Endothelial cell of umbilical vein (primary cell): ENCODE measurements around the gene ZNF384. TPM values are rescaled to one million over a fixed set of nuclear protein-coding genes. Genes with fewer than 3 reads are reported as not detected.

ENCODE experiments used
- Bru-seq: library from RNA; stranded (reverse); fragments of 400-500 nt; gene quantifications from one replicate; lab custom pipeline; 2021; lab: Mats Ljungman, UMichigan
- BruChase-seq, 2 experiments: library from RNA; stranded (reverse); fragments of 400-500 nt; gene quantifications; one replicate each; lab custom pipeline; 2021; lab: Mats Ljungman, UMichigan
- BruUV-seq: library from RNA; stranded (reverse); fragments of 400-500 nt; replicated peaks from 2 replicates; lab custom pipeline; 2021; lab: Mats Ljungman, UMichigan
- CTCF ChIA-PET: fragments of 300-600, 350-600 bp; sonication (Branson Sonifier 250); formaldehyde crosslinking; loops from one replicate; lab custom pipeline; 2021; ENCODE audit warnings: antibody characterized with exemption, inconsistent platforms; lab: Charles Lee
- POLR2A ChIA-PET: fragments of 300-600, 350-600 bp; sonication (Branson Sonifier 250); formaldehyde crosslinking; loops from one replicate; lab custom pipeline; 2021; ENCODE audit warnings: antibody characterized with exemption, inconsistent platforms; lab: Charles Lee
- DNase-seq: peaks from one replicate; pipeline ENCODE4 v3.0.0-alpha.2; 2011; ENCODE audit warnings: low read depth, low spot score
- FAIRE-seq: peaks from 2 replicates; lab custom pipeline; 2011; peaks lifted over from hg19 to GRCh38; lab: Jason Lieb, UNC
- H2AFZ ChIP-seq: 2 replicates; pipeline ENCODE4 v1.6.0; 2012; ENCODE audit warnings: low read depth, low read length, control low read depth, inconsistent platforms
- H3K27ac ChIP-seq: 2 replicates; pipeline ENCODE4 v1.5.1; 2011; ENCODE audit warnings: low read depth, mild to moderate bottlenecking, control low read depth, low read length, moderate library complexity; ENCODE audit not compliant: insufficient read depth
- H3K27me3 ChIP-seq, 2 experiments: 2 replicates each; pipeline versions ENCODE4 v1.6.0 to v1.6.1; 2011; ENCODE audit warnings: low read length in 2 of 2, mixed read lengths in 1 of 2; ENCODE audit not compliant: control insufficient read depth in 2 of 2, insufficient read depth in 2 of 2
- H3K36me3 ChIP-seq, 2 experiments: 2 replicates in 1 of 2; 3 replicates in 1 of 2; pipeline ENCODE4 v1.5.1; 2011; ENCODE audit warnings: low read length in 2 of 2, mild to moderate bottlenecking in 1 of 2, moderate library complexity in 1 of 2; ENCODE audit not compliant: control insufficient read depth in 2 of 2, insufficient read depth in 2 of 2; ENCODE audit errors: extremely low read depth in 1 of 2
- H3K4me1 ChIP-seq: 3 replicates; pipeline ENCODE4 v1.5.1; 2011; ENCODE audit warnings: mild to moderate bottlenecking, low read length; ENCODE audit not compliant: control insufficient read depth, insufficient read depth; ENCODE audit errors: extremely low read depth
- H3K4me2 ChIP-seq: 2 replicates; pipeline ENCODE4 v1.6.1; 2011; ENCODE audit warnings: low read length, control low read depth, mixed read lengths; ENCODE audit not compliant: insufficient read depth
- H3K4me3 ChIP-seq, 3 experiments: fragments of 200-600 bp in 1 of 3; sonication (generic), shearing (Covaris generic) in 1 of 3; replicated peaks in 1 of 3; 2 replicates each; pipeline ENCODE4 v1.5.1; 2011 to 2016; ENCODE audit warnings: control low read depth in 3 of 3, low read length in 3 of 3, mild to moderate bottlenecking in 2 of 3, inconsistent platforms in 1 of 3, low read depth in 1 of 3, moderate library complexity in 1 of 3; ENCODE audit not compliant: insufficient read depth in 1 of 3
- H3K79me2 ChIP-seq: 2 replicates; pipeline ENCODE4 v1.6.0; 2012; ENCODE audit warnings: low read length, inconsistent platforms; ENCODE audit not compliant: control insufficient read depth, insufficient read depth
- H3K9ac ChIP-seq: replicated peaks from 2 replicates; pipeline ENCODE3; 2011; ENCODE audit warnings: low read length, control low read depth; ENCODE audit not compliant: insufficient read depth; ENCODE audit errors: extremely low read depth
- H3K9me1 ChIP-seq: replicated peaks from 3 replicates; pipeline ENCODE4 v1.6.0; 2011; ENCODE audit warnings: mild to moderate bottlenecking, low read length; ENCODE audit not compliant: control insufficient read depth, insufficient read depth; ENCODE audit errors: extremely low read depth
- H3K9me3 ChIP-seq: replicated peaks from 2 replicates; pipeline ENCODE4 v1.5.1; 2012; ENCODE audit warnings: low read length, inconsistent platforms; ENCODE audit not compliant: control insufficient read depth, insufficient read depth
- H4K20me1 ChIP-seq: replicated peaks from 2 replicates; pipeline ENCODE3; 2011; ENCODE audit warnings: mild to moderate bottlenecking, low read length; ENCODE audit not compliant: control insufficient read depth, insufficient read depth; ENCODE audit errors: extremely low read depth
- EZH2 ChIP-seq: IDR thresholded peaks from 2 replicates; pipeline ENCODE4 v1.6.1; 2012; ENCODE audit warnings: borderline replicate concordance, low read depth, mild to moderate bottlenecking, moderate library complexity, low read length, inconsistent platforms; ENCODE audit not compliant: severe bottlenecking
- FOS ChIP-seq: IDR thresholded peaks from 2 replicates; pipeline ENCODE4 v1.6.1; 2011; ENCODE audit warnings: mild to moderate bottlenecking, low read length, moderate library complexity, borderline replicate concordance; ENCODE audit not compliant: insufficient read depth
- GATA2 ChIP-seq: IDR thresholded peaks from 2 replicates; pipeline ENCODE4 v1.7.0; 2011; ENCODE audit warnings: low read depth, mild to moderate bottlenecking, moderate library complexity, mixed read lengths, low read length; ENCODE audit not compliant: insufficient read length, insufficient read depth
- JUN ChIP-seq: IDR thresholded peaks from 2 replicates; pipeline ENCODE4 v1.6.1; 2011; ENCODE audit warnings: borderline replicate concordance, low read depth; ENCODE audit not compliant: insufficient read length, insufficient read depth
- MYC ChIP-seq: IDR thresholded peaks from one replicate; pipeline ENCODE4 v1.6.1; 2011; ENCODE audit warnings: mild to moderate bottlenecking, low read depth, low read length
- POLR2A ChIP-seq: IDR thresholded peaks from 2 replicates; pipeline ENCODE4 v1.6.1; 2012; ENCODE audit warnings: low read depth, mild to moderate bottlenecking, control low read depth, low read length
- POLR2AphosphoS5 ChIP-seq: IDR thresholded peaks from 2 replicates; pipeline ENCODE4 v1.6.1; 2012; ENCODE audit warnings: low read depth, mild to moderate bottlenecking, control low read depth, low read length, moderate library complexity; ENCODE audit not compliant: insufficient read depth
- dilution Hi-C: fragments of 300-500 bp; cut with MboI; formaldehyde crosslinking; loops from one replicate; pipeline ENCODE4 v1.15.0; 2019; ENCODE audit warnings: low sequenced_read_pairs; ENCODE audit not compliant: extremely low pct_ligation_motif_present
- intact Hi-C: fragments of 100-400 bp; cut with micrococcal nuclease; formaldehyde crosslinking; loops from one replicate; pipeline ENCODE4 v1.10.0; 2022
- long read RNA-seq: library from polyadenylated mRNA; stranded (forward); transcript quantifications from one replicate; pipeline ENCODE4 v2.0.0, GENCODE V29; 2021
- polyA minus RNA-seq, 3 experiments: library from RNA; depleted of rRNA, polyadenylated mRNA; stranded (reverse); fragments of >200 nt; gene quantifications; 1 replicate in 1 of 3; 2 replicates in 2 of 3; pipeline ENCODE4 v1.2.3, GENCODE V29; 2011
- polyA plus RNA-seq, 4 experiments: library from polyadenylated mRNA; depleted of rRNA in 3 of 4; stranded (reverse) in 3 of 4; unstranded in 1 of 4; fragments of >200 nt; gene quantifications; 2 replicates each; pipeline versions ENCODE4 v1.2.1 to v1.2.3, GENCODE V29; 2011 to 2012; ENCODE audit warnings: missing spikeins in 1 of 4
- total RNA-seq: library from RNA; stranded (reverse); gene quantifications from 2 replicates; pipeline ENCODE4 v1.2.3, GENCODE V29; 2021
- TF ChIP-seq, protein P1 (sequence below), 2 donors: IDR thresholded peaks; 1 replicate in 1 of 2; 2 replicates in 1 of 2; pipeline ENCODE4 v1.5.1; 2011; ENCODE audit warnings: low read length in 2 of 2, mild to moderate bottlenecking in 2 of 2, moderate library complexity in 2 of 2, control low read depth in 1 of 2, inconsistent platforms in 1 of 2, low read depth in 1 of 2; ENCODE audit not compliant: insufficient read depth in 1 of 2; ENCODE audit errors: extremely low read depth in 1 of 2
- TF ChIP-seq, protein P2 (sequence below): IDR thresholded peaks from 2 replicates; pipeline ENCODE4 v1.6.1; 2011; ENCODE audit not compliant: insufficient read depth, insufficient read length

ZNF384 gene
- 52.8 and 58.5 TPM in 2 replicates for total RNA-seq
- 58.3 and 67.5 TPM in 2 replicates for polyA plus RNA-seq
- 50.6 and 51.3 TPM in 2 replicates for polyA plus RNA-seq (2011; cell fraction: cytosol; rRNA removed)
- 180 and 198 TPM in 2 replicates for polyA plus RNA-seq (2011; cell fraction: nucleus; rRNA removed)
- polyA plus RNA-seq (2012): 48.8 and 55.5 TPM in 2 replicates
- 69.6 and 82.8 TPM in 2 replicates for polyA minus RNA-seq
- 31.3 TPM for polyA minus RNA-seq (2011; cell fraction: cytosol; rRNA and poly(A)+ RNA removed)
- polyA minus RNA-seq (2011; cell fraction: nucleus; rRNA and poly(A)+ RNA removed): 57.6 and 71.5 TPM in 2 replicates
- Bru-seq, nascent RNA: percentile 82 among the genes with signal in this experiment
- BruChase-seq, experiment 1, labeled RNA remaining after a 6-hour chase: percentile 77 among the genes with signal in this experiment
- percentile 78 among the genes with signal in this experiment for BruChase-seq, experiment 2, labeled RNA remaining after a 2-hour chase
- long read RNA-seq, transcript ZNF384-201 (10 exons, 3,266 nt): major isoform, 7 of 62 reads
- long read RNA-seq, partial matches to known transcripts: 20 of 62 reads
- long read RNA-seq, other reads (novel, unspliced or antisense): 31 of 62 reads

GRCh38 chr12:6688999-6689882 lies at the start of gene ZNF384:
ZNF384 (minus strand) TSS chr12:6689375; CDS start chr12:6679520, 9,855 bp downstream.
- intact Hi-C loops: loop anchor here (1.0 to 5.0 kb wide), 7 partner anchors 10 to 88 kb away; partner anchors contain the start of genes COPS7A, ING4 and MLF2
- H3K79me2 ChIP-seq: peaks cover 51% of the 10 kb centered on the region

More at GRCh38 chr12:6688999-6689882, at the start of gene ZNF384:
- Histone ChIP-seq H3K27ac (peak within 1 kb of the TSS; percentile 83), H4K20me1 (no peaks in the 10 kb centered on the region), H3K9me3 (no peaks in the 10 kb centered on the region), H3K36me3 (no peaks in the 10 kb centered on the region), H3K9ac (peak within 1 kb of the TSS; percentile 92), H3K27me3 (no peaks in the 10 kb centered on the region), H2AFZ (peak within 1 kb of the TSS; percentile 62), H3K9me1 (no peaks in the 10 kb centered on the region), H3K4me1 (peaks cover 21% of the 10 kb centered on the region), H3K4me2 (peak within 1 kb of the TSS; percentile 90), H3K4me3 (peak within 1 kb of the TSS; percentile 65 to 99 (median 89))
- no TSS peak for BruUV-seq
- DNase-seq: peak; percentile 98
- dilution Hi-C loops: no loop called here
- CTCF ChIA-PET: interaction anchor here (0.6 to 2.2 kb wide), 16 partner anchors 9 to 202 kb away, joined by 3 to 18 read pairs (median 4); partner anchors contain the start of genes COPS7A, MLF2 and PTMS
- FAIRE-seq: peak; percentile 99
- peak; percentile 79 for TF ChIP-seq MYC
- peak; percentile 92 for TF ChIP-seq POLR2A
- TF ChIP-seq EZH2: no peak
- peak; percentile 13 for TF ChIP-seq FOS
- TF ChIP-seq, protein P1, sequence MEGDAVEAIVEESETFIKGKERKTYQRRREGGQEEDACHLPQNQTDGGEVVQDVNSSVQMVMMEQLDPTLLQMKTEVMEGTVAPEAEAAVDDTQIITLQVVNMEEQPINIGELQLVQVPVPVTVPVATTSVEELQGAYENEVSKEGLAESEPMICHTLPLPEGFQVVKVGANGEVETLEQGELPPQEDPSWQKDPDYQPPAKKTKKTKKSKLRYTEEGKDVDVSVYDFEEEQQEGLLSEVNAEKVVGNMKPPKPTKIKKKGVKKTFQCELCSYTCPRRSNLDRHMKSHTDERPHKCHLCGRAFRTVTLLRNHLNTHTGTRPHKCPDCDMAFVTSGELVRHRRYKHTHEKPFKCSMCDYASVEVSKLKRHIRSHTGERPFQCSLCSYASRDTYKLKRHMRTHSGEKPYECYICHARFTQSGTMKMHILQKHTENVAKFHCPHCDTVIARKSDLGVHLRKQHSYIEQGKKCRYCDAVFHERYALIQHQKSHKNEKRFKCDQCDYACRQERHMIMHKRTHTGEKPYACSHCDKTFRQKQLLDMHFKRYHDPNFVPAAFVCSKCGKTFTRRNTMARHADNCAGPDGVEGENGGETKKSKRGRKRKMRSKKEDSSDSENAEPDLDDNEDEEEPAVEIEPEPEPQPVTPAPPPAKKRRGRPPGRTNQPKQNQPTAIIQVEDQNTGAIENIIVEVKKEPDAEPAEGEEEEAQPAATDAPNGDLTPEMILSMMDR (IDR thresholded peaks at IDR 0.05; ENCODE audit: extremely low read depth in 1 of 2, insufficient read depth in 1 of 2, low read depth in 1 of 2, low read length in 2 of 2): peak in 1 of 2 donors; percentile 3
- no peak for TF ChIP-seq GATA2
- TF ChIP-seq, protein P2, sequence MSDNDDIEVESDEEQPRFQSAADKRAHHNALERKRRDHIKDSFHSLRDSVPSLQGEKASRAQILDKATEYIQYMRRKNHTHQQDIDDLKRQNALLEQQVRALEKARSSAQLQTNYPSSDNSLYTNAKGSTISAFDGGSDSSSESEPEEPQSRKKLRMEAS: peak; percentile 7
- peak; percentile 86 for TF ChIP-seq POLR2AphosphoS5
- TF ChIP-seq JUN: no peak
- POLR2A ChIA-PET: interaction anchor here (0.6 to 1.9 kb wide), 14 partner anchors 14 to 178 kb away, joined by 3 to 13 read pairs (median 4); partner anchors contain the start of genes COPS7A, MLF2 and TPI1
